ENCODE data around the gene PPP2R5A.
"Not testable (repeated sequence)": the region's sequence is repeated elsewhere in the genome, so short reads cannot be mapped to it uniquely, and the experiment has no call there.

PPP2R5A gene

DNA sequence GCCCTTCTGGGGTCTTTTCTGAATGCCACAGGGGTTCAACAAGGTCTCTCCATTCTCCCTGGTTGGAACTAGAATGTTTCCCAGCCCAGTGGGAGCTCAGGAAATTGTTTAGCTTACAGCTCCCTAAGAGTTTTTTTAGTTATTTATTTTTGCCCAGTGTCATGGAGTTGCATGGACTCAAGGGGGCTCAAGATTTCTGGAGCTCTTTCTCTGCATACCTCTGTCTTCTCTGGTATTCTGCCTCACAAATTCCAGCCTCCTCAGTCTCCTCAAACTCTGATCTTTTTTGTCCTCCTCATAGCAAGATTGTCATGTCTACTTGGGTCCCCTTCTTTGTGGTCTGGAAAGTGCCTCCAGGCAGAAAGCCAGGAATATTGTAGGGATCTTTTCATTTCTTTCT is 15.9 kb upstream of the PPP2R5A start:
- DNase-seq: no peak

DNA sequence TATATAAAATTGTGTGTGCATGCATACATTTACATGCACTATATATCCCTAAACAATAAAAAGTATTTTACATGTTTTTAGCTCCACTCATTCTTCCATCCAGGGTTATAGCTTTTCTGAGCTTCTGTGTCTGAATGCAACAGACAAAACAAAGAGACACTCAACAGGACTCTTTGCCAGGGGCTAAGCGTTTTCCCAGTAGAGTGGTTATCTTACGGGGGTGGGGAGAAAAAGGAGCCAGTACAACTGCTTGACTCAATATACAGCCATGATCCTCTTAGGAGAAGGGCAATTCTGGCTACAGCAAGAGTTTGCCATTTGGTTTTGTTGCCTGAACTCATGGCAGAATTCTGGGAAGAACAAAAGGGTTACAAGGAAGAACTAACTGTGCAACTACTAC is 14.6 kb upstream of the PPP2R5A start:
- DNase-seq: no peak

DNA sequence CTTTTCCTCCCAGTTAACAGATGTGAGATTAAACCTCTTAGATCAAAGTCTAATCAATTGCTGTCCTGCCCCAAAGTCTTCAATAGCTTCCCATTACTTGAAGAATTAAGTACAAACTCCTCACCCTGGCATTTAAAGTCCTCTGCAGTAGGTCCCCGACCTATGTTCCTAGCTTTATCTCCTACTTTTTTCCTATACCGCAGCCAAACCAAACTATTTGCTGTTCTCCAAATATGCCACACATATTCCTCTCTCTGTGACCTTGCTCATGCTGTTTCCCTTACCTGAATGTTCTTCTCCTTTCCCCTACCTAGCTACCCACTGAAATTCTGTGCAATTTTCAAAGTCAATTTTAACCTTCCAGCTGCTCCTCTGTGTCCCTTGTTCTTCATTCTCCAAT is 14.0 kb upstream of the PPP2R5A start:
- no peak for DNase-seq

DNA sequence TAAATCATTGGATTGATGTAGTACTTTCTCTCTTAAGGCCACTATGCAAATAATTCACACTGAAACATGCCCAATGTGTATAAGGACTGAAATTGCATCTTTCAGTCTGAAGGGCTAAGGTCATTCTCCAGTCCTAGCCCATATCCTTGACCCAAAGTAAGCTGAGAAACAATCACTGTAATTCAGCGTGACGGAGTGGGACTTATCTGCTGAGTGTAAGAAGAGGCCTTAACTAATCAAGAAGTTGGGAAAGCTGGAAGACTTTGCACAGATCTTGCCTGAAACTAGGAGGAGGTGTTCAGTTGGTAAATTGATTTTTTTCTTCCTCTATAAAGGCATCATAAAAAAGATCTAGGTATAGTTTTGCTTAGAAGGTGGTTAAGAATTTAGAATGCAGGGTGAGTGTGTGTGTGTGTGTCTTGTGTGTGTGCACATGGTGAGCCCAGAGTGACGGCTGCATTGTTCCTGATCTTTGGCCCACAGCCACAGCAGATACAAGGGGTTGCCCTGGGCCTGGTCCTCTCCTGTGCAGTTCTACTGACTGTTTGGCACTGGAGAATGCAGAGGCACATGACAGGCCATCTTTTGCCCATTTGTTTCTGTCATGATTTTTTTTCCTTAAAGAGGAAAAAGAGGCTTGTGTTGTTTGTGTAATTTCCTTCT is 13.3 kb upstream of the PPP2R5A start:
- no peak for DNase-seq

DNA sequence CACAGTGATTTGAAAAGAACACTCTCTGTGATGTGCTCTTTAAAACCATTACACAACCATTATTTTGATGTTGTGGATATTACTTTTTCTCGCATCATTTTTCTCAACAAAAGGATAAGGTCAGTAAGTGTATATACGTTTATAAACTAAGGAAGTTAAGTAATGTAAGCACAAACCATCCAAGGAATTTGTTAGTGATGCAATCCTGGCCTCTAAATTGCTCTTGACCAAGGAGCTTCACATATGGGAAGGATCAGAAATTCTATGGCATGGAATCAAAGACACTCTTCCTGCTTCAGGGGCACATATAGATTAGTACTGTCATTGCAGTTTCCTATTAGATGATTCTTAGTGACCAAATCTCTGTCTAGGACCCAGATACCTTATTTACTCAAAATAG is 3.6 kb upstream of the PPP2R5A start:
- DNase-seq: no peak

DNA sequence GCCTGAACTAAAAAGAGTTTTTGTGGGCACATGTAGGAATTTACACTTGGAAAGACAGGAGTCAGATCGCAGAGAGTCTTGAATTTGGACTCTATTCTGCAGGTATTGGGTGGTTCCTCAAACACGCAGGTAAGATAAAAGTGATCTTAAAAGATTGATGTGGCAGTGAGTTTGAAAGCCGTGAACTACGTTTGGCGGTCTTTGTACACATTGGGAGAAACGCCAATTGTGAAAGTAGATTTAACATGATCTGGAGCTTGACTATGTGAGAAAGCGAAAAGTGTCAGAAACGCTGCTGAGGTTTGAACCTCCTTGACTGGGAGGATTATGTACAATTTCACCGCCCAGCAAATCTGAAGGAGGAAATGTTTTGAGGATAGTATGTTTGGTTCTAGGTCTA is 1.5 kb upstream of the PPP2R5A start:
- no peak for DNase-seq

DNA sequence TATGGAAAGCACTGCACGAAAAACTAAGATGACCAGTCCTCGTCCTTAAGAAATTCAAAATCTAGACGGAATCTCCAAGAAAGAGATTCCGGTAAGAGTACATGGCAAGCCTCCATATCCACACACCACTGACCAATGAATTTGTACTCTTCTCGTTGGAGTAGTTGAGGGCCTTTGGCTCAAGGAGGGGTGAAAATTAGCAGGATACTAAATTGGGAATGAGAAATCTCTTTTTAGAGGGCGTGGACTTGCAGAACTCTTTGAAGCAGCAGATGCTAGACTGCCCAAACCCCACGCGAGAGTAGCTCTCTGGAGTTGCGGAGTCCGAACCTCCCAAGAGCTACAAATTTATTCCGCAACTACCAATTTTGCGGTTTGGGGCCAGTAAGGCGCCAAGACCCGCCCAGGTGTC is 872 bp upstream of the PPP2R5A start:
- no peak for DNase-seq

DNA sequence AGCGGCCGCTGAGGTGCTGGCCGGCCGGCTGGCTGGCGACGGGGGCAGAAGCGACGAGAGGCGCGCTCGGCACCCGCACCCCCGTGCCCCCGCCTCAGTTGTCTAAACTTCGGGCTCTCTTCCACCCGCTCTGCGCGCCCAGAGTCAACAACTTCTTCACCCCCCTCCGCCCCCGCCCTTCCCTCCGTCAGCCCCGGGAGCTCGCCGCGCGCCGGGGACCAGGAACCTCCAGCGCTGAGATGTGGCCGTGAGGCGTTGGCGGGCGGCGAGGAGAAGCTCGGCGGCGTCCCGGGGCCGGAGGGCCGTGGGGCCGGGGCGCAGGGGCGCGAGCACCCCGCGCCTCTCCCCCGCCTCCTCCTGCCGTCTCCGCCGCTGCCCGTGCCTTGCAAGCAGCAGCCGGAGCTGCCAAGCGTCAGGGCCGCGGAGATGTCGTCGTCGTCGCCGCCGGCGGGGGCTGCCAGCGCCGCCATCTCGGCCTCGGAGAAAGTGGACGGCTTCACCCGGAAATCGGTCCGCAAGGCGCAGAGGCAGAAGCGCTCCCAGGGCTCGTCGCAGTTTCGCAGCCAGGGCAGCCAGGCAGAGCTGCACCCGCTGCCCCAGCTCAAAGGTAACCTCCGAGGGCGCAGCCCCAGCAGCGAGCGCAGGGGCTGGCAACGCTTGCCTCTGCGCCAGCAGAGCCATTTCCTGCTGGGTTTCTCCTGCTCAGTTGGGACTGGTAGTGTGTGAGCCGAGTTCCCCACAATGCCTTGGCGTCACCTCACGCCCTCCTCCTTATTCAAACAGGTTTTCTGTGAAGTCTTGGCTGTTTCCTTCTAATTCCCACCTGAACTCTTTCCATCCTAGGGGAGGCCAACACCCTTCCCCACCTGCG is 710 bp downstream of the PPP2R5A start:
- DNase-seq: peak; percentile 83

DNA sequence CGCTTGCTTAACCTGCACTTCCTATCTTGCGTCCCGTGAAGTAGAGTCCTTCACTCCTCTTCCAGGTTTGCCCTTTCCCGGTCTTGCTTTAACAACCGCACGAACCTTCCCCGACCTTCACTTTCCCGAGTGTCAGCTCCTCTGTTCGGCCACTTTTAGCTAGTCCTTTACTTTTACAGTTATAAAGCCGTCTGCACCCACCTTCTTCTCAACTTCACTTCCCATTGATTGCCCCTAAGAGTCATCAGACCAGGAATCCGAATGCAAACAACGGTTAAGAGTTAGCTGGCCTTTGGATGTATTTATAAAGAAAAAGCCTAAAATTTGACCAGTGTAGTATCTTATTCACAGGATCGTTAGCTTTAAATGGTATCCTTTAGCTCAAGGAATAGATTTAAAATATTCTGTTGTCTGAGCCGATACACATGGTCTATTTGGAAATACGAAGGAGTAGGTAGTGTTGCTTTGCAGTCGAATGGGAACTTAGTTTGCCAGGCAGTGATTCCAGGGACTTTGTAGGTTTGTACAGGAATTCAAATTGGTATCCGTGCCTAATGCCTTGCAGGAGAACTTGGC is 1.4 kb downstream of the PPP2R5A start:
- DNase-seq: no peak

DNA sequence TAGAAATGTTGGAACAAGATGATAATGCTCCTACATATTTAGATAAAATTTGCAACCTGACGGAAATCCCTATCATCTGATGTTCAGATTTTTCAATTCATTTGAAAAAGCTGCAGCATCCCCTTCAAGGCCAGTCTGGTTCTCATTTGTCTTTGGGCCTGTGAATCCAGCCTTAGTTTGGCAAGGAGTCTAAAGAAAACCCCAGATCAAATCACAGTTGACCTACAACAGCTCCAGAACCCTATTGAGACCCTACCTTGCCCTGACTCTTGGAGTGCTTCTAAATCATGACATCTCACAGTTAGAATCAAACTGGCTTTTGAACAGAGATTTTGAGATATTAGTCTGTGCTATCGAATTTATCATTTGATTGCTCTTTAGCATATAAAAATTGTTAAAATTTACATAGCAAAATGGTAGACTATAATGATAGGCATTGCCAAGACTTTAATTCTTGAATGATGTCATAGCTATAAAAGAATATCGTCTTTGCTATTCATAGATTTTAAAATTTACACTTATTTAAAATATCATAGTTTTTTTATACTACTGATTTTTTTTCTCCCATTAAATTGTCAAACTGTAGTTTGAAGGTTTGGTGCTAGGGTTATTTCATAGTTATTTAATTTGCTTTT is 2.2 kb downstream of the PPP2R5A start:
- DNase-seq: no peak

DNA sequence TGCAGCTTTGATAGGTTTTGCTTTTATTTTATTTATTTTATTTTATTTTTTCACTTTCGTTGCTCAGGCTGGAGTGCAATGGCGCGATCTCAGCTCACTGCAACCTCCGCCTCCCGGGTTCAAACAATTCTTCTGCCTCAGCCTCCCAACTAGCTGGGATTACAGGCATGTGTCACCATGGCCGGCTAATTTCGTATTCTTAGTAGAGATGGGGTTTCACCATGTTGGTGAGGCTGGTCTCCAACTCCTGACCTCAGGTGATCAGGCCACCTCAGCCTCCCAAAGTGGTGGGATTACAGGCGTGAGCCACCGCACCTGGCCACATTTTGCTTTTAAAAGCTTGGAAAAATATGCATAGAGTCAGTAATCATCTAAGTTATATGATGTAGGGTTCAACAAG is 2.8 kb downstream of the PPP2R5A start:
- DNase-seq: not testable (repeated sequence)

DNA sequence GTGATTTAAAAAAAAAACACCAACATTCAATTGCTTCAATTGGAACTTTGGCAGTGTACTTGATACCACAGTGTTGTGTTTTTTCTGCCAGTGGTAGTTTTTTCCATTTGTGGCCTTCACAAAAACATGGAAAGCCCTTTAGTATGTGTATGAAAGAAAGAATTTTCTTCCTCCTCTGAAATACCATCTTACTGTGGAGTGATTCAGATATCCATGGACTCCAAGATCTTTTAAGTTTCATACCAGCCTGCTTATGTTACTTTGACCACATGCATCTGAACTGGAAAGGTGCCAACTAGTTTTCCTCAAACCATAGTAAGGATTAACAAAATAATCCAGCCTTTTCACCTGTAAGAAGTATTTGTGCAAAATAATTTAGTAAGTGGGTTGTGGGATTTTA is 3.4 kb downstream of the PPP2R5A start:
- DNase-seq: no peak

DNA sequence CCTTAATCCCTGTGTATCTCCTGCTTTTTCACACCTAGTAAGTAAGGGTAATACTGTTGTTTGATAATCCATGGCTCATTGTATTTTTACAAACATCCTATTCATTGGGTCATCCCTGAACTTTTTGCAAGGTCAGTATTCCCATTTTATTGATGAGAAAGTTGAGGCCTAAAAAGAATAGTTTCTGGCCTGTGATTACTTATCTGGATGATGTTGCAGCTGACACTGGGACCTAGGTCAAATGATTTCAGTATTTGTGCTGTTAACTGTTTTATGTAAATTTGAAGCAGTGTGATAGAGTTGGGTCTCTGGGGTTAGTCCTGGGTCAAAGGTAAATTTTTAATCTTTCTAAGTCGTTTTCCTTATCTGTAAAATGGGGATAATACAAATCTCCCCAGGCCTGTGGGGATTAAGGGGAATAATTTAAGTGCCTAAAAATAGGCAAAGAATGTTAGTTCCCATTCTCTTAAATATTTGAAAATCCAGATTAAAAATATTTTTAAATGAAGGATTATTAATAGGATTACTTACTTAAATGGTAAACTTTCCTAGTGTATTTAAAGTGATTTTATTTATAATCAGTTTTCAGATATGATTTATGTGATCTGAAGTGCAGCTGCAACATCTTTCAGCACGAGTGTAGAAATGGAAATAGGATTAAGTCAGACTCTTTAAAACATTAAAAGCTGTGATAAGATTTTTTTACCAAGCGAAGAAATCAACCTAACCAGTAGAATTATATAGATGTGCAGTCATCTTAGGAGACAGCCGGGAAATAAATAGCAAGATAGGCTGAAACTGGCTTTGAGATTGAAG is 4.3 kb downstream of the PPP2R5A start:
- DNase-seq: no peak

DNA sequence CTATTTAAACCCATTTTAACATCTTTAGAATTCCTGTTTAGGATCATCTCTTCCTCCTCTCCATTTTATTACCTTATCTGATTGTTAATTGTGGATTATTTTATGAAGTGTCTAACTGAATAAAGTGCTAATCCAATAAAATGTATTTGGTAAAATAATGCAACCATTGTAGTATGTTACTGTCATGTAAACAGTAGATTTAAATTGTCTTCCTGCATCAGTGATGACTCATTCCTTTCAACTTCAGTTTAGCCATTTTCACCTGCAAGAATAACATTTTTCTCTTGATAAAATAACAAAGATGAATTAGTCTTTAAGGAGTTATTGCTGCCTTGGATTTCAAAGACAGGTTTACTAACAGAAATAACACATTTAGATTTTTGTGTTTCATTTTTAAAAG is 5.4 kb downstream of the PPP2R5A start:
- DNase-seq: no peak

DNA sequence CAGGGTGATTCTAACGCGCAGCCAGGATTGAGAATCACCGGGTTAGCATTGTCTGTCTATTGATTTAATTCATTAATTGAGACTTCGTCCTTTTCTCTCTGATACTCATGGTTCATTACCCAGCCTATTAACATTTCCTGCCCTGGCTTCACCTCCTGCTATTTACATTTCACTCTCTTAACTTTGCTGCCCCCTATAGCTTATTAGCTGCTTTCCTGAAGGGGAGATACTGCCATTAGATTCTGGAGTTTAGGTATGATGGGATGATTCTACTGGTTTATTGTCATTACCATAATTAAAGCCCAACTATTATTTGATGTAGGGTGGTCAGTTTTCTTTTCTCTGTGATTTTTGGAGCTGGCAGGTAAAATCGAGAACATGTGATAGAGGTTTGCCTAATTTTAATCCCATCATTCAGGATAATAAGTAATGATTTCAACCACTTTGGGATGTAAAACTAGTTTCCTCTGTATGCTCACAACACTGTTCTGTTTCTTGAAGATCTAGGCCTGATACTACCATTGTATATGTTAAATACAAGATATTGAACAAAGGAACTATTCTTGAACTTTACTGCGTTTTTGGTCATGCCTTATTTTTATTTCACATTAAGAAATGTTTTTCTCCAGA is 6.4 kb downstream of the PPP2R5A start:
- peak; percentile 86 for DNase-seq

DNA sequence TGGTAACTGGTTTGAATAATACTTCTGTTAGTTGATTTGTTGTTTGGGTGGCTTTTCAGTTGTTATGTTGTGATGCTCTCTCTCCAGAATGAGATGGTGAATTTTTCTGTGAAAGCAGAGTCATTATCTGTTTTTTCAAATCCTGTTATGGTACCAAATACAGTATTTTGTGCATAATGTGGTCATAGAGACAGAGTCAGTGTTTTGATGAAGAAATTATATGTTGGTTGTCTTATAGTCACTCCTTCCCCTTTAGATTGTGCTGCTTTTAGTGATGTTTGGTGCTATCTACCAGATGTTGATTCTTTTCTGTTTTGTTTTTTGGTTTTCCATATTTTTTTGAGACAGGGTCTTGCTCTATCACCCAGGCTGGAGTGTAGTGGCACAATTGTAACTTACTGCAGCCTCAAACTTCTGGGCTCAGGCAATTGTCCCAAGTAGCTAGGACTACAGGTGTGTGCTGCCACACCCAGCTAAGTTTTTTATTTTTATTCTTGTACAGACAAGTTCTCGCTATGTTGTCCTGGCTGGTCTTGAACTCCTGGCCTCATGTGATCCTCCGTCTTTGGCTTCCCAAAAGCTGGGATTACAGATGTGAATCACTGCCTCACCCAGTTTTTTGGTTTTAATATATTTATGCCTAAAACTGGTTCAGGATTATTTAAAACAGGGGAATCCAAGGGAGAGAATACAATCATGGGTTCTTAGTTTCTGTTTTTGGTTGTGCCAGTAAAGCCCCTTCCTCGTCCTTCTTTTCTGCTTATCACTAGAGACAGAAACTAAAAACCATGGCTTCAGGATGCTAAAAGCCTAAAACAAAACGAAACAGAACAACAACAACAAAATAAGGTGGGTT is 7.3 kb downstream of the PPP2R5A start:
- DNase-seq: no peak

DNA sequence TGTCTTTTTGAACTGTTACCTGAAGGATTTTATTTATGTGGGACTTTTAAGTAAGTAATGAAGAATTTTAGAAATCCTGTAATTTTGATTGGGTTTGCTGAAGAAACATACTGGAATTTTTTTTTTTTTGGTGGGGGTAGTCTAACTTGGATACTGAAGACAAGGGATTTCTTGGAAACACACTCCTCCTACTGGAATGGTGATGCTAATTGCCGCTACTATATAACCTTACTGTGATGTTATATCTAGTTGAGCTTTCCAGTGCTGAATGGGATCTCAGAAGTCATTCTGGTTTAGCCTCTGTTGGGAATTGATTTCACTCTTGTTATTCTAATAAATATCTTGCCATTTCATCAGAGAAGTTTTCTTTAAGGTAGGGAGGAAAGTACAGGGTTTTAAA is 8.4 kb downstream of the PPP2R5A start:
- DNase-seq: no peak

DNA sequence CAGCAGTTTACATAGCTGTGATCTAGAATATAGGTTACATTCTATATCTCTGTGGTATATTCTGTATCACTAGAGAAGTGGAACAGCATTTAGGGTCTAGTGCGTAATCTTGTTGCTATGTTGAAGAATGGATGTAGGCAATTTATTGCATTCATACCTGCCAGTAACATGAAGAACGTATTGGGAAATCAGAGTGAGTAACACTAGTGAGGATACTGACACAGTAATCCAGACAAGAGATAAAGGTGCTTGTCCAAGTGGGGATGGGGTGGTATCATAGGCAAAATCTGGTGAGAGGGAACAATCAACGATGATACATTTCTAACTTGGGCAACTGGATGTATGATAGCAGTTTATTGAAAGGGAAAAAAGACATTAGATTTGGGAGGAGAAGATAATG is 9.8 kb downstream of the PPP2R5A start:
- no peak for DNase-seq

DNA sequence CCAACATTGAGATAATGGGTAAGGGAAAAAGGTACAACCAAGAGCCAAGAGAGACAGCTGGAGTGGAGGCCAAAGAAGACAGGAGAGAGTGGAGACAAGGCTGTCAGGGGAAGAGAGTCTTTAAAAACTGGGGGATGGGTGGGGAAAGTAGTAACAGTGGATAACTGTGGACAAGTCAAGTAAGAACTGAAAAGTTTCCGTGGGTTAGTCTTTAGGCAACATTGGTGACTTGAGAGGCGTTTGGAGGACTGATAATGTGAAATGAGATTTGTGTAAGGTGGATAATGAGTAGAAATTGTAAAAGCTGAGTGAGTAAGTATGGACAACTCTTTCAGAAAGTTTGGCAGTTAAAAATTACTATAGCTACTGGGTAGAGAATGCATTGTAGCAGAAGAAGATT is 10.4 kb downstream of the PPP2R5A start:
- DNase-seq: no peak

DNA sequence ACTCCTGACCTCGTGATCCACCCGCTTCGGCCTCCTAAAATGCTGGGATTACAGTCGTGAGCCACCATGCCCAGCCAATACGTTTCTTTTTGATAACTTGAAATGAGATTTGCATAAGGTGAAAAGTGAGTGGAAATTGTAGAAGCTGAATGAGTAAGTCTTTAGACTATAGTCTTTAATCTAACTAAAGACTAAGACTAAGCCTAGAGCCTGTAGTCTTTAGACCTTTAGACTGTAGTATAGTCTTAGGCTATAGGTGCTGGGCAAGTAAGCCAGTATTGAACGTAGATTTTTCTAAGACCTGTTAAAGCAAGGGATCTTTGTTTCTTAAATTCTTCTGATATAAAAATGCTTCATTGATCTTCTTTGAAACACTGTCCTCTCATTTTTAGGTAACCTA is 12.1 kb downstream of the PPP2R5A start:
- no peak for DNase-seq

DNA sequence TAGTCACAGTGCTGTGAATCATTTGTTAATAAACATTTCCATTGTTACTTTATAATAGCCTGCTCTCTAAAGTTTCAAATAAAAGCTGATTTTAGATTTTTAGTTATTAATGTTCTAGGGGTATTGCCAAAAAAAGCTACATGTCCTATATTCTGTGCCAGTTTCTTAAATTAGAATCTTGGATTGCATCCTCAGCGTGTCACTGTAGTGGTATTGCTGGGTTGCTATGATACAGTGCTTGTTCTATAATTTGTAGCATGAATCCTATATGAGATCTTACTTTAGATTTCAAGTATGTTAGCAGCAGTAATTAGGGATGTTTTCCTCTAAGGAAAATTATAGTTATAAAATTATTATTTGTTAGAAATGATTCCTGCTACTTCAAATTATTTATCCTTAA is 16.4 kb downstream of the PPP2R5A start:
- DNase-seq: no peak
